ENCODE measurements around the gene SMARCE1. TPM values are rescaled to one million over a fixed set of nuclear protein-coding genes. Genes with fewer than 3 reads are reported as not detected.
A peak's percentile ranks its signal among the peaks of the same experiment; 100 is the strongest.

The SMARCE1 gene
- total RNA-seq, 1 donor = 119 TPM

DNA sequence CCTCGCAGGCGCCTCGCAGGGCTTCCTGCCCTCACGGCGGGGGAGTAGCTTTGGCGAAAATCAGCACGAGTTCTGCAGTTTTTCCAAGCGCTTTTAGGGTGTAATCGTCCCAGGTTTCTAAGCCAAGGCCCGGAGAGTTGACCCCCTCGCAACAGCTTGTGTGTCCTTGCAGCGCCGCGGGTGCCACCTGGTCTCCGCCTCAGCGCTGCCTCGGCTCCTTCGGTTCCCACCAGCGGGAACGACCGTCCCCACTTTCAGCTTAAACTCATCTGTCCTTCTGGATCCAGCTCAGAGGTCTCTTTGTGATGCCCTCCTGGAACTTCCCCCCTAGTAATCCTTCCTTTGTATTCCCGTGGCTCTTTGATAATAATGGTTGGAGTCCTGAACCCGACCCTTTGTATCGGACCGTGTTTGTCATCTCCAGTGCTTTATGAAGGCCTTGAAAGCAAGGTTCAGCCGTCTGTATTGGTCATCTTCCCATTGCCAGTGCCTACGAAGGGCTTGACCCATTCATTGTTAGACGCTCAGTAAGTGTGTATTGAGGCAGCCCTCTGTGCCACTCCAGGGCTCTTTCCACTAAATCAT is 858 bp upstream of the SMARCE1 start:
- H3K4me3 ChIP-seq (ENCODE audit: low read depth, low read length) = peak overlapping the region; percentile 94
- TF ChIP-seq, protein P1, sequence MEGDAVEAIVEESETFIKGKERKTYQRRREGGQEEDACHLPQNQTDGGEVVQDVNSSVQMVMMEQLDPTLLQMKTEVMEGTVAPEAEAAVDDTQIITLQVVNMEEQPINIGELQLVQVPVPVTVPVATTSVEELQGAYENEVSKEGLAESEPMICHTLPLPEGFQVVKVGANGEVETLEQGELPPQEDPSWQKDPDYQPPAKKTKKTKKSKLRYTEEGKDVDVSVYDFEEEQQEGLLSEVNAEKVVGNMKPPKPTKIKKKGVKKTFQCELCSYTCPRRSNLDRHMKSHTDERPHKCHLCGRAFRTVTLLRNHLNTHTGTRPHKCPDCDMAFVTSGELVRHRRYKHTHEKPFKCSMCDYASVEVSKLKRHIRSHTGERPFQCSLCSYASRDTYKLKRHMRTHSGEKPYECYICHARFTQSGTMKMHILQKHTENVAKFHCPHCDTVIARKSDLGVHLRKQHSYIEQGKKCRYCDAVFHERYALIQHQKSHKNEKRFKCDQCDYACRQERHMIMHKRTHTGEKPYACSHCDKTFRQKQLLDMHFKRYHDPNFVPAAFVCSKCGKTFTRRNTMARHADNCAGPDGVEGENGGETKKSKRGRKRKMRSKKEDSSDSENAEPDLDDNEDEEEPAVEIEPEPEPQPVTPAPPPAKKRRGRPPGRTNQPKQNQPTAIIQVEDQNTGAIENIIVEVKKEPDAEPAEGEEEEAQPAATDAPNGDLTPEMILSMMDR (IDR thresholded peaks at IDR 0.05; ENCODE audit: insufficient read depth, low read length) = no peak
- DNase-seq (ENCODE audit: low read depth) = peak; percentile 38

DNA sequence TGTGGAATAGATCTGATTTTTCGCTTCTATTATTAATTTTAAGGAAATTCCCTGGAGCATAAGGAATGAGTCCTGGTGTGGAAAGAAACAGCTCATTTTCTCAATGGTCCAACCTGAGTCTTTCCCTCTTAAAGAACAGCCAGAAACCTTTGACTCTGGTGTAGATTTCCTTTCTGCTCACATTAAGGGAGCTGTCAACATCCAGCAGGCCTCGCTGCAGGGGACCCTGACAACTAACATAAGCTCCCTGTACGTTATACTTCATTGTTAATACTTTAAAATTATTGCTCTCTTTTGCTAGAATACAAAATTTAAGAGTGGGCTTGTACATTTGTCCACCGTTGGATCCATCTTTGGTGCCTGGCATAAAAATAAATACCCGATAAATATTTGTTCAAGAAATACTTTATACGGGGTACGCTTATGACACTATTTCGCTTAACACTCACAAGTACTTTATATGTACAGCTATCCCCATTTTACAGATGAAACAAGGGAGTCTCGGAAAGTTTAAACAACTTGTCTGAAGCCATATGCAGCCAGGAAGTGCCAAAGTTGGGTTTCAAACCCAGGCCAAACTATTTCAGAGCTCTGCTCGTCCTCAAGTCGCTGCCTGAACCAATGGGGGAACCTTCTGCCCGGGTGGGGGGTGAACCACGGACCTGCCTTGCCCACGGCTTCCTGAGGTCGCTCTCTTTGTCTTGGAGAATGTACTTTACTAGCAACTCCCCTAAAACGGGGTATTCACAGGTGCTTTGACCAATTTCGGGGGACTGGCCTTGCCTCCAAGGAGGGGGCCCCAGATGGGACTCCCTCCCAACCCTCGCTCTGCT is 611 bp downstream of the SMARCE1 start:
- TF ChIP-seq, protein P1 (IDR thresholded peaks at IDR 0.05; ENCODE audit: insufficient read depth, low read length) = no peak
- DNase-seq (ENCODE audit: low read depth) = peak; percentile 8
- H3K4me3 ChIP-seq (ENCODE audit: low read depth, low read length) = peak overlapping the region; percentile 94

DNA sequence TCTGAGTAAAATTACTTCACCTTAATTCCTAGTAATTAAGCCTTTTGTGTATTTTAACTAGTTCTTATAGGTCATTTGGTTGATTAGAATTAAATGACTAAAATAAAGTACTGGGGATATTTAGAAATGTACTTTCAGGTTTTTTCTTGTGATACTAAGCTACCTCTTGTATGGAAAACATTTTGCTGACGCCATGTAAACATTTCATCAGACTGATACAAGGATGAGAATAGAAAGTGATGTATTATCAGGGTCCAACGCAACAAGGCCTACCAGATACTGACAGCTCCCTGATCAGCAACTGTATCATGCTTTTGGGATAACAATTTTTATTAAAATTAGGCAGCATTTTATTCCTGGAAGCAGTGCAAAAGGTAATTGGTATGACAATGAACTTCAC is 1.7 kb downstream of the SMARCE1 start:
- H3K4me3 ChIP-seq (ENCODE audit: low read depth, low read length) = peak overlapping the region; percentile 0
- TF ChIP-seq, protein P1 (IDR thresholded peaks at IDR 0.05; ENCODE audit: insufficient read depth, low read length) = no peak
- DNase-seq (ENCODE audit: low read depth) = no peak

DNA sequence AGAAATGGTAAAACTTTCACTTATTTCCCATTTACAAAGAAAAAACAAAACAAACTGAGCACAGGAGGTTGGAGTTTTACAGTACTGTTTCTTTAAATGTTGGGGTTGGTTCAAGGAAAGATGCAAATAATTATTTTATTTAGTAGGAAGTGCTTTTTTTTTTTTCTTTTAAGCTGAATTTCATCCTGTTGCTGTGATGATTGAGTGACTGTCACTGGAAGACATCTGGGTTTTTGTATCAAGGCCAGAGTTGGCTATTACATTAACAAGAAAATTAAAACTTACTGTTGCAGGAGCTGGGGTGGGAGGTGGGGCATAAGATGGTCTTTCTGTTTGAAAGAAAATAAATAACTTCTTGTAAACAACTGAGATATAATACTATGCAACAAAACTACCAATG is 2.3 kb downstream of the SMARCE1 start:
- no peak for DNase-seq (ENCODE audit: low read depth)
- H3K4me3 ChIP-seq (ENCODE audit: low read depth, low read length) = no peak overlapping the region
- TF ChIP-seq, protein P1 (IDR thresholded peaks at IDR 0.05; ENCODE audit: insufficient read depth, low read length) = no peak

DNA sequence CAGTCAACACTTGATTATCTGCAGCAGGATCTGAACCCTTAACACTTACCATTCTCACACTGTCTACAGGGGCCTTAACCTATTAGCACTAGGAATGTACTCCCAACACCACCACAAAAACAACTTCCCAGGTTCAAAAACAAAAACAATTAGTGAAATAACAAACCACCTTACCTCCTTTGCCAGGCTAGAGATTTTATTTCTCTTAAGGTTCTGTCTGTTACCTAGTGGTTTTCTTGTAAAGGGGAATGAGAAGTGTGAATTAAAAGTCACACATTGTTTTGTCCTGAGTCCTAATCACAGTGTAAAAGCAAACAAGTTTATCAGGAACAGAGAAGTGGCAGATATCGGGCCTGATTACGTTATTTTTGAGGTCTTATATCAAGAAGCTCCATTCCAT is 9.7 kb downstream of the SMARCE1 start:
- no peak overlapping the region for H3K4me3 ChIP-seq (ENCODE audit: low read depth, low read length)
- no peak for DNase-seq (ENCODE audit: low read depth)
- TF ChIP-seq, protein P1 (IDR thresholded peaks at IDR 0.05; ENCODE audit: insufficient read depth, low read length) = no peak

DNA sequence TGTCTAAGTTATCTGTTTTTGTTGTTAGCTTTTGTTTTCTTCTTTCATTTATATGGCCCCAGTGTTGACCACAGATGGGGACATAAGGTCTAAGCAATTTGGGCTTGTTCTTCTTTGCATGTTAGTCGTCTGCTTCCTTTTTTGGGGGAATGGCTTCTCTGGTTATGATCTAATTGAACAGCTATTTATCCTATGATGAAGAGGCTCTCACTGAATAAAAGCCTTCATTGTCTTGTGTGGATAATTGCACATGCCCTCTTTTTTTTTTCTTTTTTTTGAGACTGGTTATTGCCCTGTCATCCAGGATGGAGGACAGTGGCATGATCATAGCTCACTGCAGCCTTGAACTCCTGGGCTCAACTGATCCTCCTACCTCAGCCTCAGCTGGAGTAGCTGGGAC is 13.7 kb downstream of the SMARCE1 start:
- no peak overlapping the region for H3K4me3 ChIP-seq (ENCODE audit: low read depth, low read length)
- no peak for DNase-seq (ENCODE audit: low read depth)
- TF ChIP-seq, protein P1 (IDR thresholded peaks at IDR 0.05; ENCODE audit: insufficient read depth, low read length) = no peak

All from fibroblast of the aortic adventitia (primary cell).